Heart left ventricle (tissue), 16 donors: ENCODE data around the gene ABCC5. TPM values are rescaled to one million over a fixed set of nuclear protein-coding genes. Genes with fewer than 3 reads are reported as not detected.
A peak's percentile ranks its signal among the peaks of the same experiment; 100 is the strongest.

Experiments
- ATAC-seq, 4 donors: fragments of 200-7000 bp; cut with Tn5 transposase; one replicate each; pipeline ENCODE4 v1.9.1; 2020 to 2022; ENCODE audit warnings: moderate library complexity in 4 of 4, mild to moderate bottlenecking in 3 of 4, moderate number of reproducible peaks in 1 of 4
- DNase-seq, 5 donors: peaks; one replicate each; pipeline ENCODE4 v3.0.0-alpha.2; 2020
- H3K27ac ChIP-seq, 12 donors: fragments of 200-600 bp; sonication (generic) in 4 of 12; one replicate each; pipeline versions ENCODE4 v1.5.0 to v1.8.0; 2016 to 2022; ENCODE audit warnings: mild to moderate bottlenecking in 2 of 12
- H3K27me3 ChIP-seq, 9 donors: fragments of 200-600 bp; sonication (generic) in 2 of 9; one replicate each; pipeline versions ENCODE4 v1.5.1 to v1.8.0; 2016 to 2022; ENCODE audit warnings: mild to moderate bottlenecking in 3 of 9
- H3K36me3 ChIP-seq, 9 donors: fragments of 200-600 bp; sonication (generic) in 2 of 9; one replicate each; pipeline versions ENCODE4 v1.5.0 to v1.8.0; 2018 to 2022; ENCODE audit warnings: mild to moderate bottlenecking in 2 of 9
- H3K4me1 ChIP-seq, 12 donors: fragments of 200-600 bp; sonication (generic) in 4 of 12; one replicate each; pipeline versions ENCODE4 v1.5.0 to v1.8.0; 2016 to 2022; ENCODE audit warnings: mild to moderate bottlenecking in 3 of 12
- H3K4me3 ChIP-seq, 12 donors: fragments of 200-600 bp; sonication (generic) in 4 of 12; one replicate each; pipeline versions ENCODE4 v1.5.0 to v1.8.0; 2017 to 2022; ENCODE audit warnings: mild to moderate bottlenecking in 9 of 12, moderate library complexity in 4 of 12
- H3K9me3 ChIP-seq, 12 donors: fragments of 200-600 bp; sonication (generic) in 4 of 12; one replicate each; pipeline versions ENCODE4 v1.5.0 to v1.8.0; 2016 to 2022; ENCODE audit warnings: mild to moderate bottlenecking in 1 of 12
- CTCF ChIP-seq, 12 donors: fragments of 200-600 bp; sonication (generic) in 4 of 12; IDR thresholded peaks; one replicate each; pipeline versions ENCODE4 v1.5.0 to v1.8.0; 2018 to 2022; ENCODE audit warnings: antibody characterized with exemption in 12 of 12, mild to moderate bottlenecking in 5 of 12
- POLR2A ChIP-seq, 2 donors: fragments of 450-650 bp; IDR thresholded peaks; one replicate each; pipeline ENCODE4 v1.6.1; 2017; ENCODE audit warnings: antibody characterized with exemption in 2 of 2, mild to moderate bottlenecking in 2 of 2, moderate library complexity in 2 of 2
- WGBS, 4 donors: extraction: QIAGEN DNeasy Blood & Tissue Kit in 2 of 4; methylation state at CpG; one replicate each; pipeline versions ENCODE4 v1.1.5 to v1.1.7; 2013 to 2018; 5-methylcytosine and 5-hydroxymethylcytosine counted together
- intact Hi-C, 10 donors: fragments of 100-400 bp; cut with DNase I; formaldehyde crosslinking; loops; one replicate each; pipeline versions ENCODE4 v1.11.1 to v1.14.2; 2022
- polyA plus RNA-seq, 2 donors: library from polyadenylated mRNA; stranded (reverse); fragments of 200-250 nt; gene quantifications; one replicate each; pipeline ENCODE4 v1.2.3, GENCODE V29; 2013
- total RNA-seq, 9 donors: library from RNA; depleted of rRNA in 2 of 9; stranded (reverse); fragments of >200 nt in 2 of 9; fragmentation: NEBNext Ultra II Directional in 3 of 9; extraction: Animal tissue kit (Norgen Biotek cat#: 25700) in 3 of 9; gene quantifications; one replicate each; pipeline versions ENCODE4 v1.1.0 to v1.2.4, GENCODE V29; 2016 to 2023
- donor health status: ischemic (EF 13 %, LVEDD 7.1; RV severe dilation, severe dysfunction).
- donor health status: healthy with polysubstance abuse.
- donor health status: DM: no; HTN: yes; CAD: no.
- donor health status: DM: no; HTN: no; CAD: no.
- donor health status: ischemic (EF 25% LVEDD 6.9; RV normal size, moderate dysfunction).
- donor health status: ischemic (EF 25% LVEDD 5.7; RV mildly dilated, moderate dysfunction).
- donor health status: healthy.
- donor health status: DM: yes; HTN: yes; CAD: no.
- donor health status: ischemic (EF 35%, LVEDD 5.7; RV mildly dilated, moderate dysfunction).
- donor health status: nonischemic (EF 11% LVEDD 7.7; RV severe dilation, severe dysfunction).
- donor health status: DM: yes; HTN: yes; CAD: no.
- donor health status: PGD.
- donor health status: ischemic (EF 29% LVEDD 5.4; RV normal size, mild dysfunction).
- donor health status: nonischemic (EF 23%, LVEDD 6.1; RV moderate dilation, normal function).

Gene ABCC5
- total and polyA plus RNA-seq, 11 donors, result 16.4 to 61.7 (median 32.6) TPM

- H3K36me3 ChIP-seq, result peaks cover 0 to 99% (median 86%) of the 10 kb centered on the region in 9 donors
- no peaks in the 10 kb centered on the region for H3K27me3 ChIP-seq
- intact Hi-C loops, result no loop called here
- no peak overlapping the region for H3K4me3 ChIP-seq
- H3K27ac ChIP-seq, result no peak overlapping the region
- 80 to 90% (median 84%) methylated on average over 4 of the region's 4 CpGs for whole genome bisulfite sequencing, 4 donors
- H3K4me1 ChIP-seq, result no peaks in the 10 kb centered on the region
- ATAC-seq (no peak), DNase-seq (no peak)
- no peaks in the 10 kb centered on the region for H3K9me3 ChIP-seq
- no peak for TF ChIP-seq POLR2A (IDR thresholded peaks at IDR 0.05)
- no peak for TF ChIP-seq CTCF (IDR thresholded peaks at IDR 0.05)
Observed at GRCh38 chr3:183984127-183984740, 33.5 kb downstream of the ABCC5 start.

GRCh38 chr3:183981990-183982644 lies 35.6 kb downstream of the ABCC5 start:
- 87 to 95% (median 89%) methylated on average over 6 of the region's 6 CpGs for WGBS, 4 donors
- intact Hi-C loops, result no loop called here
- H3K27me3 ChIP-seq, result no peaks in the 10 kb centered on the region
- H3K36me3 ChIP-seq, result peaks cover 0 to 98% (median 80%) of the 10 kb centered on the region in 9 donors
- H3K4me1 ChIP-seq, result no peaks in the 10 kb centered on the region
- TF ChIP-seq POLR2A (IDR thresholded peaks at IDR 0.05), result no peak
- no peak for TF ChIP-seq CTCF (IDR thresholded peaks at IDR 0.05)
- DNase-seq (no peak), ATAC-seq (peak in 1 of 4 donors; percentile 38)
- H3K9me3 ChIP-seq, result no peaks in the 10 kb centered on the region
- no peak overlapping the region for H3K27ac ChIP-seq
- no peak overlapping the region for H3K4me3 ChIP-seq

- intact Hi-C loops, result no loop called here
- ATAC-seq, result no peak
- peaks cover 0 to 96% (median 72%) of the 10 kb centered on the region in 9 donors for H3K36me3 ChIP-seq
Observed at GRCh38 chr3:183980403-183980802, 37.3 kb downstream of the ABCC5 start.

More at GRCh38 chr3:183980403-183980802, 37.3 kb downstream of the ABCC5 start:
- 95 to 97% (median 96%) methylated on average over 4 of the region's 4 CpGs for WGBS, 4 donors
- no peak for TF ChIP-seq CTCF (IDR thresholded peaks at IDR 0.05)
- no peak for TF ChIP-seq POLR2A (IDR thresholded peaks at IDR 0.05)
- no peaks in the 10 kb centered on the region for H3K9me3 ChIP-seq
- no peak for DNase-seq
- H3K4me1 ChIP-seq, result no peaks in the 10 kb centered on the region
- H3K4me3 ChIP-seq, result no peak overlapping the region
- no peaks in the 10 kb centered on the region for H3K27me3 ChIP-seq
- H3K27ac ChIP-seq, result no peak overlapping the region
